GM21381 (cell line): ENCODE measurements around the gene VWCE.

Experiments used
- ATAC-seq: cut with Tn5 transposase; IDR thresholded peaks from one replicate; pipeline ENCODE4 v1.9.1; 2021; ENCODE audit warnings: mild to moderate bottlenecking, moderate library complexity; ENCODE audit not compliant: unreplicated experiment

VWCE gene

GRCh38 chr11:61294717-61295595 is at the start of gene VWCE:
VWCE (minus strand) TSS chr11:61295316; CDS start chr11:61295037, 279 bp downstream.
- peak; percentile 60 for ATAC-seq

GRCh38 chr11:61343792-61344745 is 49.0 kb upstream of the VWCE start:
- no peak for ATAC-seq

GRCh38 chr11:61342207-61342803 is 47.2 kb upstream of the VWCE start:
- no peak for ATAC-seq

- ATAC-seq = no peak
Measured at GRCh38 chr11:61341706-61342105, 46.6 kb upstream of the VWCE start.

GRCh38 chr11:61340979-61341378 is 45.9 kb upstream of the VWCE start:
- ATAC-seq = no peak

GRCh38 chr11:61339490-61339878 is 44.4 kb upstream of the VWCE start:
- ATAC-seq = no peak

- ATAC-seq = no peak
Measured at GRCh38 chr11:61338783-61339489, 43.8 kb upstream of the VWCE start.

GRCh38 chr11:61337706-61338470 is 42.8 kb upstream of the VWCE start:
- no peak for ATAC-seq

GRCh38 chr11:61336171-61336935 is 41.2 kb upstream of the VWCE start:
- no peak for ATAC-seq

GRCh38 chr11:61335355-61335710 is 40.2 kb upstream of the VWCE start:
- no peak for ATAC-seq

- ATAC-seq = no peak
Measured at GRCh38 chr11:61334434-61335354, 39.6 kb upstream of the VWCE start.

GRCh38 chr11:61333550-61334433 is 38.7 kb upstream of the VWCE start:
- no peak for ATAC-seq

- peak; percentile 94 for ATAC-seq
Measured at GRCh38 chr11:61332797-61333549, 37.9 kb upstream of the VWCE start, which contains the start of the genes DDB1 and TKFC. DDB1 (minus strand) TSS chr11:61333105; CDS start chr11:61332968, 137 bp downstream. TKFC (plus strand) TSS chr11:61333228; CDS start chr11:61334729, 1,501 bp downstream.

GRCh38 chr11:61332281-61332796 is 37.2 kb upstream of the VWCE start:
- peak; percentile 6 for ATAC-seq

- no peak for ATAC-seq
Measured at GRCh38 chr11:61331651-61332050, 36.5 kb upstream of the VWCE start.

- no peak for ATAC-seq
Measured at GRCh38 chr11:61329871-61330270, 34.8 kb upstream of the VWCE start.
